ENCODE measurements around the gene ZBTB24.
A peak's percentile ranks its signal among the peaks of the same experiment; 100 is the strongest.
"Not testable (repeated sequence)": the region's sequence is repeated elsewhere in the genome, so short reads cannot be mapped to it uniquely, and the experiment has no call there.

ZBTB24 gene

GRCh38 chr6:109482905-109483734, at the start of gene ZBTB24:
TSS of gene ZBTB24 (minus strand) at chr6:109483219. CDS start at chr6:109482026, 1,193 bp downstream.
- peak; percentile 89 for DNase-seq

DNA sequence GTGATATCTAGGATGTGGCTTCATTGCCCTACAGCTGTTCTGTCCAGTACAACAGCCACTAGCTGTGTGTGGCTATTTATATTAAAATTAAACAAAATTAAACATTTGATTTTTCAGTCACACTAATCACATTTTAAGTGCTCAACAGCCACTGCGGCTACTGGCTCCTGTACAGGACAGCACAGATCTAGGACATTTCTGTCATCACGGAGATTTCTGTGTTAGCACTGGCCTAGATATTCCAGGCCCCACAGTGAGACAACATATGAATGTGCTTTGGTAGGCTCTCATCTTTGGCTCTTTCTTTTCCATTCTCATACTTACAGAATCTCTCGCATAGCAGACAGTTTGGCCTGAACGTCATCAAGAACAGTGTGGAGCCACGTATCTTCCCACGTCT, 48.4 kb upstream of the ZBTB24 start:
- DNase-seq = no peak

GRCh38 chr6:109527989-109528388, 45.0 kb upstream of the ZBTB24 start:
- DNase-seq = no peak

DNA sequence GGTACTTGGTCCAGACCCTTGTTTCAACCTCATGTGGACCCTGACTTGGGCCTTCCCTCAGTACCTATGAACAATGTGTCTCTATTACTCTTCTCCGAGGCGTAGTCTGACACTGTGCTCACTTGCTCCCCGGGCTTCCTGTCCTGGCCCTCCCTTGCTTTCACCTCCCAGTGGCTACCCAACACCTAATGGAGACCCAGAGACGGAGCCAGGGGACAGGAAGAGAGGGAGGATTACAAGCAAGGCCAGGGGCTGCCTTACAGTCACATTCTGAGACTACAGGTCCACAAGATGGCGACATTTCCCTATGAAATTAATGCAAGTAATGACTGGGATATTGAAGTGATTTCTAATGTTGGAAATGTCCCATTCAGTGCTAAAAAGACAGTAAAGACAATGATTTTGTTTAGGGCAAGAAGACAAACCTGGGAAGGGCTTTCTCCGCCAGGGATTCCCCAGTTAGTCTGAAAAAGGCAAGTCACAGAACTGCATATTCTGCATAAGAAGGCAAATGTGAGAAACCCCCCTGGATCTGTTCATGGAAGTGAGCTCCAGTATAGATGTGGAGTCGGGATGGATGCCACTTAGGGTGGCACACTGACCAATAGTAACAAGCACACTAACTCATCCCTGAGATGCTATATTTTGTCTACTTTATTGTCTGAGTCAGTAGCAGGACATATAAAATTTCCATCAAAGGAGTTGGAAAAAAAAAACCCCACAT, 44.0 kb upstream of the ZBTB24 start:
- DNase-seq = peak; percentile 63

DNA sequence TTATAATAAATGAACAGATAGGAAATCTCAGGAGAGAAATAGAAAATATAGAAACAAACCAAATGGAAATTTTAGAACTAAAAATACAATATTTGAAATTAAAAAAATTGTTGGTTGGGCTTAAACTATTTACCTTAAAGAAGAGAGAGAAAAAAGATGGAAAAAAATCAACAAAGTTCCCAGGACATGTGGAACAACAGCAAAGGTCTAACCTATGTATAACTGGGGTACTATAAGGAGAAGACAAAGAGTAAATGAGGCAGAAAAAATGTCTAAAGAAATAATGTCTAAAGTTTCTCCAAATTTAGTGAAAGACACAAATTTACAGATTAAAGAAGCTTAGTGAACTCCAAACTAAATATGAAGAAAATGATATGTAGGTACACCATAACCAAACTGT, 41.1 kb upstream of the ZBTB24 start:
- no peak for DNase-seq

GRCh38 chr6:109523478-109523877, 40.5 kb upstream of the ZBTB24 start:
- no peak for DNase-seq

- DNase-seq = no peak
Observed at GRCh38 chr6:109521080-109521479, 38.1 kb upstream of the ZBTB24 start.

DNA sequence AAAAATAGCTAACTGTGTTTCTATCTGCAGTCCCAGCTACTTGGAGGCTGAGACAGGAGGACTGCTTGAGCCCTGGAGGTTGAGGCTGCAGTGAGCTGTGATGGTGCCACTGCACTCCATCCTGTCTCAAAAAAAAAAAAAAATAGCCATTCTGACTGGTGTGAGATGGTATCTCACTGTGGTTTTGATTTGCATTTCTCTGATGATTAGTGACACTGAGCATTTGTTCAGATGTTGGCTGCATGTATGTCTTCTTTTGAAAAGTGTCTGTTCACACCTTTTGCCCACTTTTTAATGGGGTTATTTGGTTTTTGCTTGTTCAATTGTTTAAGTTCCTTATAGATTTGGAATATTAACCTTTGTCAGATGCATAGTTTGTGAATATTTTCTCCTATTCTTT, 36.6 kb upstream of the ZBTB24 start:
- not testable (repeated sequence) for DNase-seq

- no peak for DNase-seq
Observed at GRCh38 chr6:109516929-109517328, 33.9 kb upstream of the ZBTB24 start.

DNA sequence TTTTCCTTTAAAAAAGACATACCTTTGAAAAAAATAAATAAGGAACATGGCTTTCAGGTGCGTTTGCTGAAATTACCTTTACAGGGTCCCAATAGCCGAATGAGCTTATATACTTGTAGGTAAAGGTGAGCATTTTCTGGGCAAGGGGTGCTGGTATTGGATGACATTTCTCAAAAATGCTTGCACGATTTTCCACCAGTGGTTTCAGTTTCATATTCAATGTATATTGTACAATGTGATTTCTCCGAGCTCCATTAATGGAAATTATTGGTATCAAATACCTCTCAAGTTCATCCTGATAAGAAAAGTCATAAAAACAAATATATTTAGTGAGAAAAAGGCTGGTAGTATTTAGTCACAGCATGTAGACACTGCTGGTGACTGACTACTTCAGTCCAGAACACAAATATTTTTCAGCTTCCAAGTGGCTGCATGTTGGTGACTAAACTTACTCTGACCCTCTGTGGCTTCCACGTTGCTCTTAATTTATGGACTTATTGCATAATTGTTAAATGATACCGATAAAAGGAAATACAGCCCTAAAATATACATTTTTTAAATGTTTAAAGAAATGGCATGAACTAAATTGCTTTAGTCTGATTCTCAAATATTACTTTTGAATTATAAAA, 32.9 kb upstream of the ZBTB24 start:
- DNase-seq = no peak

DNA sequence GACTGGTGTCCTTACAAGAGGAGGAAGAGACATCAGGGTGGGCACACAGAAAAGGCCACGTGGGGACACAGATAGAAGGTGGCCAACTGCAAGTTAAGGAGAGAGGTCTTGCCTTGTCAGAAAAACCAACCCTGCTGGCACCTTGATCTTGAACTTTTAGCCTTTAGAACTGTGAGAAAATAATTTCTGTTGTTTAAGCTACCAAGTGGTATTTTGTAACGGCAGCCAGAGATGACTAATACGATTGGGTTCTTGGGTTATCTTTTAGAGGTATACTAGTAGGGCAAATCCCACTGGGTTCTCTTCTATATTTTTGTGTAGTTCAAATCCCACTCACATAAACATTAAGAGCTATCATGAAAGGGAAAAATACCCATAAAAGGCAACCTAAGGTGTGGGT, 31.9 kb upstream of the ZBTB24 start:
- no peak for DNase-seq

DNA sequence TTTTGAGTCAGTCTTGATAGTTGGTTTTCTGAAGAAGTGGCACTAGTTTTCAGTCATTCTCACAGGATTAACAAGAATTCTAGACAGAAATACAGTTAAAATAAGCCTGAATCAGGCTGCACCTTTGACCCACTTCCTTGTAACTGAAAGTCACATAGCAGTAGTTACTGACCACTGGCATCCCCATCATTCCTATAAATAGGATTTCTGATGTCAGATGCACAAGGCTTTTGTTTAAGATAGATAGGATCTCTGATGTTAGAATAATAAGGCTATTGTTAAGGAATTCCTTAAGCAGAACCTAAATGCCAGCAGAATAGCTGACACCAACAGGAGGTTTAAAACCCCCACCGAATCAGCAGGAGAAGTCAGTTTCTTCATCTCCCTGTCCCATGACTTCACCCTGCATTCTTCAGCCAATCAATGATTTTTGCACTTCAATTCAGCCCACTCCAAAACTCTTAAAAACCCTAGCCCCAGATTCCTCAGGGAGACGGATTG, 30.6 kb upstream of the ZBTB24 start:
- no peak for DNase-seq

DNA sequence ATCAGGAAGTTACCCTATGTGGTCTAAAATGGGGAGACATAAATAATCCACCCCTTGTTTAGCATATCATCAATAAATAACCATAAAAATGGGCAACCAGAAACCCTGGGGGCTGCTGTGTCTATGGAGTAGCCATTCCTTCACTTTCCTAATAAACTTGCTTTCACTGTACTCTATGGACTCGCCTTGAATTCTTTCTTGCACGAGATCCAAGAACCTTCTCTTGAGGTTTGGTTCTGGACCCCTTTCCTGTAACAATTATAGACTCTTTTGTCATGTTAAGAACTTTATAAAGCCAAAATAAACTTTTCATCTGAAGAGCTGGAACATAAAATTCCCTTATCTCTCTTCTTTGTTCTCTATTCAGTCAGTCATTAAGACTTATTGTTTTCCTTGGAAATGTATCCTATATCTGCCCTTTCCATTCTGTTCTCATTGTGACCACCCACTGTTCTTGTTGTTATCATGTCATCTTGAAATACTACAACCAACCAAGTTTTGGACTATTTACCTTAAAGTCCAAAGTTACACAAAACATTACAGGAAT, 29.3 kb upstream of the ZBTB24 start:
- DNase-seq = no peak

- no peak for DNase-seq
Observed at GRCh38 chr6:109511832-109512231, 28.8 kb upstream of the ZBTB24 start.

GRCh38 chr6:109510358-109510757, 27.3 kb upstream of the ZBTB24 start:
- no peak for DNase-seq

GRCh38 chr6:109508166-109508860, 25.3 kb upstream of the ZBTB24 start:
- DNase-seq = no peak

- DNase-seq = no peak
Observed at GRCh38 chr6:109507490-109508072, 24.6 kb upstream of the ZBTB24 start.

GRCh38 chr6:109506841-109507240, 23.8 kb upstream of the ZBTB24 start:
- no peak for DNase-seq

DNA sequence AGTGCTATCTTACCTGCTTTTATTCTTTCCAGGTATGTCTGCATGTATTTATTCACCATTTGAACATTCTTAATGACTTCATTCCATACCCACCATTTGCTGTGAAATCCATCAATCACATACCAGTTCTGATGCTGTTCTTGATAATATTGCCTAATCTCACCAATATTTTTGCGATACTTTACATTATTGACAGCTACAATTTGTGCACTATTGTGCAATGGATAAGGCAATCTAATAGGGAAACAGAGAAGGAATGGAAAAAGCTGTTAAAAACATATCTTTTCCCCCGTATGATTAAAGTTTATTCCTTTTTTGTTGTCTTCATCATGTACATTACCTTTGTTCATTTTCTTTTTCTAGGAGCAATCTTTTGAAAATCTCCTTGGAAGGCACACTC, 23.3 kb upstream of the ZBTB24 start:
- no peak for DNase-seq

GRCh38 chr6:109503327-109504224, 20.6 kb upstream of the ZBTB24 start:
- DNase-seq = no peak

DNA sequence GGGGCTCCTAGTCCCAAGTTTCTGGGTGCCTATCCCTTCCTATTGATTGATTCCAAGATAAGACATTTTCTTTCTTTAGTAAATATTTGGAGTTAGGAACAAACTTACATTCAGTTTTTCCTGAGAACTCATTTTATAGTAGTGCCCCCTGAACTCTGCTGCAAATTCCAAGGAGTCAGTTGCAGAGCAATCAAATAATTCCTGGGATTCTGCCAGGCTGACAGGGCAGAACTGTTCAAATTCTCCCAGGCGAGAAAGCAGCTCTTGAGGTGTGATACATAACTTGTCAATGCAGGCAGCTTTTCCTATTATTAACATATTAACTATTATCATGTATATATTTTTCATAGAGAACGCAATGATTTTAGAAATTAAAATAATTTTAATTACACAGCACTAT, 15.9 kb upstream of the ZBTB24 start:
- no peak for DNase-seq

Measured in activated CD4-positive, alpha-beta T cell treated with anti-CD3 and anti-CD28 coated beads for 48 hours (primary cell).